ENCODE results near the gene AMFR. TPM values are rescaled to one million over a fixed set of nuclear protein-coding genes. Genes with fewer than 3 reads are reported as not detected.
"Not testable (repeated sequence)": the region's sequence is repeated elsewhere in the genome, so short reads cannot be mapped to it uniquely, and the experiment has no call there.

The AMFR gene
- total RNA-seq, 1 experiment from 2014 or later = 196 TPM

GRCh38 chr16:56389554-56389953, 35.8 kb downstream of the AMFR start:
- peak; percentile 98 for DNase-seq (ENCODE audit: low read depth)

GRCh38 chr16:56388209-56388608, 37.1 kb downstream of the AMFR start:
- peak; percentile 53 for DNase-seq (ENCODE audit: low read depth)

GRCh38 chr16:56387396-56387795, 37.9 kb downstream of the AMFR start:
- no peak for DNase-seq (ENCODE audit: low read depth)

GRCh38 chr16:56384074-56384721, 41.1 kb downstream of the AMFR start:
- DNase-seq (ENCODE audit: low read depth) = no peak

GRCh38 chr16:56382901-56383355, 42.4 kb downstream of the AMFR start:
- DNase-seq (ENCODE audit: low read depth) = peak; percentile 96

- no peak for DNase-seq (ENCODE audit: low read depth)
Observed at GRCh38 chr16:56382459-56382858, 42.9 kb downstream of the AMFR start.

DNA sequence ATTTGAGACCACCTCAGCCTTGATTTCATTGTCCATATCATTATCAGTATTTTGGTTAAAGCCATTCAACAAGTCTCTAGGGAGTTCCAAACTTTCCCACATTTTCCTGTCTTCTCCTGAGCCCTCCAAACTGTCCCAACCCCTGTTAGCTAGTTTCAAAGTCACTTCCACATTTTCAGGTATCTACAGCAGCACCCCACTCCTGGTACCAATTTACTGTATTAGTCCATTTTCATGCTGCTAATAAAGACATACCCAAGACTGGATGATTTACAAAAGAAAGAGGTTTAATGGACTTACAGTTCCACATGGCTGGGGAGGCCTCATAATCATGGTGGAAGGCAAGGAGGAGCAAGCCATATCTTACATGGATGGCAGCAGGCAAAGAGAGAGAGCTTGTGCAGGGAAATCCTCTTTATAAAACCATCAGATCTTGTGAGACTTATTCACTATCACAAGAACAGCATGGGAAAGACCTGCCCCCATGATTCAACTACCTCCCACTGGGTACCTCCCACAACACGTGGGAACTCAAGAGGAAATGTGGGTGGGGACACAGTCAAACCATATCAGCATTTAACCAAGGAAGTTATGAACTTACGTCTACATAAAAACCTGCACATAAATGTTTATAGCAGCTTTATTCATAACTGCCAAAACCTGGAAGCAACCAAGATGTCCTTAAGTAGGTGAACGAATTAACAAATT, 44.4 kb downstream of the AMFR start:
- not testable (repeated sequence) for DNase-seq (ENCODE audit: low read depth)

DNA sequence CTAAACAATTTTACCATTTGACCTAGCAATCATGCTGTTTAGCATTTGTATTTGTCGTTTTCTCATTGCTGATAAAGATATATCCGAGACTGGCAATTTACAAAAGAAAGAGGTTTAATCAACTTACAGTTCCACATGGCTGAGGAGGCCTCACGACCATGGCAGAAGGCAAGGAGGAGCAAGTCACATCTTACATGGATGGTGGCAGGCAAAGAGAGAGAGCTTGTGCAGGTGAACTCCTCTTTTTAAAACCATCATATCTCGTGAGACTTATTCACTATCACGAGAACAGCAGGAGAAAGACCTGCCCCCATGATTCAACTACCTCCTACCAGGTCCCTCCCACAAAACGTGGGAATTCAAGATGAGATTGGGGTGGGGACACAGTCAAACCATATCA, 46.3 kb downstream of the AMFR start:
- not testable (repeated sequence) for DNase-seq (ENCODE audit: low read depth)

GRCh38 chr16:56375792-56376191, 49.6 kb downstream of the AMFR start:
- not testable (repeated sequence) for DNase-seq (ENCODE audit: low read depth)

DNA sequence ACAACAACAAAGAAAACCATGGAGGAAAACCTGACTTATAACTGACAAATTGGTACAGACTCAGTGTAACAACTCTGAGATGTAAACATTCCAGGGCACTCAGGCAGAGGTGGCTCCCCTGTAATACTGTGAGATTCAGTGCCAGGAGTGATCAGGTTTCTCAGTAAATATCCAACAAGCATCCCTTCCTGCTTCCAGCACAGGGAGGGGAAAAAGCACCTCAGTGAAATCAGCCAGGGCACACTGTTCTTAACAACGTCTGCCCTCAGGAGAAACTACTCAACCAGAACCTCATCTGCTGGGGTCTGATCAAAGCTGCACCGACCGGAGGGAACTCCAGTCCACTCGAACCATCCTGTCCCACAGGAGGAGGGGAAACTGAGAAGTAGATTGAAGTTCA, 52.3 kb downstream of the AMFR start:
- DNase-seq (ENCODE audit: low read depth) = peak; percentile 50

DNA sequence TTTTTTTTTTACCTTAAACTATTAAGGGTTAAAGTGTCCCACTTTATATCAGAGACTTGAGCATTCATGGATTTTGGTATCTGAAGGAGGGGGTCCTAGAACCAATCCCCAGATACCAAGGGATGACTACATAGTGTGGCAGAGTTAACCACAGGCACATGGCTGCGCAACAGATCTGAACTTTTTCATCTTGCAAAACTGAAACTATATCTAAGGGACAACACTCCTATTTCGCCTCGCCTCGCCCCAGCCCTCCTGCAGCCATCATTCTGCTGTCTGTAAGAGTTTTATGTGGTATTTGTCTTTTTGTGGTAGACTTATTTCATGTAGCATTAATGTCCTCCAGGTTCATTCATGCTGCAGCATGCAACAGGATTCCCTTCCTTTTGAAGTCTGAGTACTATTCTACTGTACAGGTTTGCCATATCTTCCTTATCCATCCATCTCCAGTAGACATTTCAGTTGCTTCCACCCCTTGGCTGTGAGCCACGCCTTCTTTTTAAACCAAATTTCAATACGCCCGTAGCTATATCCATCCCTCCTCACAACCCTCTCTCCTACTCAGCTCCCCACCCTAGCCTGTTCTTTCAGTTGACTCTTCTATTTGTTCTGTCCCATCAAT, 53.2 kb downstream of the AMFR start:
- DNase-seq (ENCODE audit: low read depth) = no peak

- peak; percentile 78 for DNase-seq (ENCODE audit: low read depth)
Observed at GRCh38 chr16:56371660-56371937, 53.7 kb downstream of the AMFR start.

GRCh38 chr16:56370875-56371659, 54.3 kb downstream of the AMFR start:
- DNase-seq (ENCODE audit: low read depth) = peak; percentile 96

DNA sequence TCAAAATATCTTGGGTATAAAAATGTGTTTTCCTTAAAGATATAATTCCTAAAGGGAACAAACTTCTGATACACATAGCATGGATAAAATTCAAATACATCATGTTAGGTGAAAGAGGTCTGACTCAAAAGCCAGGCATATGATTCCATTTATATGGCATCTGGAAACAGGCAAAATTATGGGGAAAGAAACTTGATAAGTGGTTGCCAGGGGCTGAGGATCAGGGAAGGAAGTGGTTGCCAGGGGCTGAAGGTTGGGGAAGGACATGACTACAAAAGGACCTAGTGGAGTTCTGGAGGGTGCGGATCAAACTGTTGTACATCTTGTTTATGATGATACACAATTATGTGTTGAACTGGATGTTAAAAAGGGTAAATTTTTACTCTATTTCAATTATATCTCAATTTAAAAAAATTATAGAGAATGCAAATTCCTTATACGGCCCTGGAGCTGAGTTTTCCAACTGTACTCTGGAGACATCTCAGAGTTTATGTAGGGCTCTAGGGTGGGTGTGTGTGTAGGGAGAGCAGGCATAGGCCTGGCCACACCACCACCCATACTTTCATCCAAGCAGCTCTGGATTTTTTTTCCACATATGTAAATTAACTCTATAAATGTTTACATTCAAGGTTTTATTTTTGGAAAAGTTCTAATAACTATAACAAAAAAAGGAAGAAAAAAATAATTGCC, 55.0 kb downstream of the AMFR start:
- DNase-seq (ENCODE audit: low read depth) = peak; percentile 65

GRCh38 chr16:56369202-56369601, 56.1 kb downstream of the AMFR start:
- no peak for DNase-seq (ENCODE audit: low read depth)

DNA sequence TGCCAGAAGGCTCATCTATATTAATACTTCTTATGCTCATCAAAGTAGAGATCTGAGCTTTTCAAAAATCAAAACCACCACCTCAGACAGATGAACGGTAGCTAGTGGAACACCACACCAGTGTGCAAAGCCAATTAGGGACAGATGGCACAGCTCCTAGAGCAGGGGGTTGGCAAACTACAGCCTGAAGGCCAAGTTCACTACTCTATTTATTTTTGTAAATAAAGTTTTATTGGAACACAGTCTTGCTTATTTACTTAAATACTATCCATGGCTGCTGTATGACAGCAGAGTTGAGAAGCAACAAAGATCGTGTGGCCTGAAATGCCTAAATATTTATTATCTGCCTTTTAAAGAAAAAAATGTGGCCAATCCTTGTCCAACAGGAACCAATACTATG, 56.8 kb downstream of the AMFR start:
- no peak for DNase-seq (ENCODE audit: low read depth)

- DNase-seq (ENCODE audit: low read depth) = no peak
Observed at GRCh38 chr16:56367764-56368163, 57.6 kb downstream of the AMFR start.

DNA sequence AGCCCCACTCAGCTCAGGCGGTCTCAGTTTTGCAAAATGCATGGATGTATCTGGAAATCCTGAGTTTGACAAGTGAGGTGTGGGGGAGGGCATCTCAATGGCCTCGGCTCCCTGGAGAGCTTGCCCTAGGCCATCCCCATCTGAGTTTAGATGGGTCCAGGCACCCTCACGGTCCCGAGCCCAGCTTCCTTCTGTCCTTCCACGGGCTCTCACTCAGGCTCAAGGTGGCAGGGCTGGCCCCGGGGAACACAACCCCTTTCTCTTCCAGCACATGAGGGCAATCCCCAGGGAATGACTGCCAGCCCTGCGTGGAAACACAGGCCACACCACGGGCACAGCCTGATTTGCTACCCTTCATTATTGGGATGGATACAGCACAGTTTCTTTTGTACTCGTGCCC, 58.4 kb downstream of the AMFR start:
- no peak for DNase-seq (ENCODE audit: low read depth)

- no peak for DNase-seq (ENCODE audit: low read depth)
Observed at GRCh38 chr16:56365552-56365951, 59.8 kb downstream of the AMFR start.

DNA sequence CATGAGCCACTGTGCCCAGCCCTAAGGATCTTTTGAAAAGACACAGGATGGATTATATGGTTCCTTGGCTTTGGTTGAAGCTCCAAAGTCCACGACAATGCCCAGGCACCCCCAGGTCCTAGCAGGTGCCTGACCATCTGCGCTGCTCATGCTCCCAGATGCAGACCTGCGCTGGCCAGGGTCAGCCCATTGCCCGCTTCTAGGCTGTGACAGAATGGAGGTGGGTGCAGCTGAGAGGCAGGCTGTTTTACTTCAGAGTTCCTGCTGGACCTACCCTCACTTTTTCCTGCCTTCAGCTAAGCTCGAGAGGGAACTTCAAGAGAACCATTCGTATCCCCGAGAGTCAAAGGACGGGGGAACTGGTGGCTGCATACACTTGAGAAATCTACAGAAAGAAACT, 60.5 kb downstream of the AMFR start:
- no peak for DNase-seq (ENCODE audit: low read depth)

DNA sequence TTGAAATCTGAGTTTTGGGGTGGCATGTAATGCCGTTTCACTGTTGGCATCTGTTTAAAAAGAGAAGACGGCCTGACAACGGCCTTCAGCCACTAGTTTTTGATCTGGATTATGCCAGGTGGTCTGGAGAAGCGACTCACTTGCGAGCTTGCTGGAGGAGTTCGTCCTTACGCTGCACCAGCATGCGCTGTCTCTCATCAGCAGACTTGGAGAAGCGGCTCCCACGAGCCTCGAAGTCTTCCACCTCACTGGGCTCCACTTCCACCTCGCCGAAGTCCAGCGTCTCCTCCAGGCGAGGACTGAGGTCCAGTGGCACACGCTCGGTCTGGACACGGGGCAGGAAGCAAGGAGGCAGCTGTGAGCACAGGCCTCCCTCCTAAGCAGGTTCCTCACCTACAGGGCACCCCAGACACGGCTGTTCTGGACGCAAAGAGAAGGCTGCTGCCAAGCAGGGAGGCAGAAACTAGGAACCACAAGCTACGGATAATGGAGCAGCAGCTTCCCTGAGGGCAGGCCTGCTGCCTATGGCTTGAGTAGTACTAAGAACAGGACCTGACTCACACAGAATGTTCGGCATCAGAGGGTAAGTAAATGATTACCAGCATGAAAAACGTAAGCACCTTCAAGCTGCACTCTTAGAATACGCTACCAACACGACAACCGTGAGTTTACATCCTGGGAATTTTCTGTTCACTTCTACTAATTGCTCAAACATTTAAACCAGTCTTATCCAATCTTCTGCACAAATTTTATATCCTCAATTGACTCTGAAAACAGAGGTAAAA, 61.4 kb downstream of the AMFR start:
- no peak for DNase-seq (ENCODE audit: low read depth)
